Stomach (tissue), 4 donors: ENCODE data around the gene ELMOD1.

Source experiments
- CTCF ChIP-seq, 7 experiments: fragments of 450-650 bp in 4 of 7; fragments of 200-600 bp in 3 of 7; sonication (generic) in 3 of 7; IDR thresholded peaks; one replicate each; pipeline ENCODE4 v1.5.1; 2016 to 2019; ENCODE audit warnings: antibody characterized with exemption in 7 of 7, control low read depth in 2 of 7, mild to moderate bottlenecking in 1 of 7
- EP300 ChIP-seq: sonication (generic); formaldehyde crosslinking; IDR thresholded peaks from one replicate; pipeline ENCODE4 v1.6.1; 2017; ENCODE audit warnings: antibody characterized with exemption
- POLR2A ChIP-seq, 4 donors: fragments of 450-650 bp; IDR thresholded peaks; one replicate each; pipeline ENCODE4 v1.6.1; 2016; ENCODE audit warnings: antibody characterized with exemption in 4 of 4, control low read depth in 2 of 4, mild to moderate bottlenecking in 1 of 4, moderate library complexity in 1 of 4
- POLR2AphosphoS5 ChIP-seq, 3 donors: sonication (generic); formaldehyde crosslinking; IDR thresholded peaks; one replicate each; pipeline ENCODE4 v1.6.1; 2016; ENCODE audit warnings: antibody characterized with exemption in 3 of 3

- TF ChIP-seq EP300 (no peak), POLR2A (IDR thresholded peaks at IDR 0.05) (no peak), CTCF (IDR thresholded peaks at IDR 0.05) (no peak), POLR2AphosphoS5 (IDR thresholded peaks at IDR 0.05) (no peak)
Measured at GRCh38 chr11:107631043-107631442, 40.1 kb downstream of the ELMOD1 start.
